HG02973 (cell line): ENCODE results near the gene ASPRV1.
A peak's percentile ranks its signal among the peaks of the same experiment; 100 is the strongest.

Source experiments
- ATAC-seq: cut with Tn5 transposase; IDR thresholded peaks from one replicate; pipeline ENCODE4 v1.9.1; 2021; ENCODE audit warnings: moderate library complexity; ENCODE audit not compliant: unreplicated experiment

Gene ASPRV1

GRCh38 chr2:69943000-69943842 is 18.2 kb downstream of the ASPRV1 start:
- no peak for ATAC-seq

GRCh38 chr2:69940691-69941090 is 20.7 kb downstream of the ASPRV1 start:
- ATAC-seq, result no peak

GRCh38 chr2:69939722-69940121 is 21.7 kb downstream of the ASPRV1 start:
- ATAC-seq, result no peak

GRCh38 chr2:69937968-69938367 is 23.5 kb downstream of the ASPRV1 start:
- no peak for ATAC-seq

- ATAC-seq, result no peak
Observed at GRCh38 chr2:69936906-69937305, 24.5 kb downstream of the ASPRV1 start.

- no peak for ATAC-seq
Observed at GRCh38 chr2:69935011-69935410, 26.4 kb downstream of the ASPRV1 start.

- no peak for ATAC-seq
Observed at GRCh38 chr2:69934614-69934908, 26.9 kb downstream of the ASPRV1 start.

- no peak for ATAC-seq
Observed at GRCh38 chr2:69933839-69934613, 27.4 kb downstream of the ASPRV1 start.

- ATAC-seq, result no peak
Observed at GRCh38 chr2:69933254-69933828, 28.1 kb downstream of the ASPRV1 start.

- ATAC-seq, result no peak
Observed at GRCh38 chr2:69932596-69932922, 28.9 kb downstream of the ASPRV1 start.

GRCh38 chr2:69931832-69932595 is 29.4 kb downstream of the ASPRV1 start:
- ATAC-seq, result no peak

- ATAC-seq, result no peak
Observed at GRCh38 chr2:69926849-69927515, 34.4 kb downstream of the ASPRV1 start.

- no peak for ATAC-seq
Observed at GRCh38 chr2:69923116-69923515, 38.3 kb downstream of the ASPRV1 start.

- no peak for ATAC-seq
Observed at GRCh38 chr2:69918401-69918800, 43.0 kb downstream of the ASPRV1 start.

GRCh38 chr2:69917852-69918251 is 43.6 kb downstream of the ASPRV1 start:
- no peak for ATAC-seq

- no peak for ATAC-seq
Observed at GRCh38 chr2:69916106-69916505, 45.3 kb downstream of the ASPRV1 start.

- no peak for ATAC-seq
Observed at GRCh38 chr2:69914950-69915945, 46.2 kb downstream of the ASPRV1 start, which contains the start of gene MXD1. TSS of gene MXD1 (plus strand) at chr2:69915109. CDS start at chr2:69915331, 222 bp downstream.

- peak; percentile 86 for ATAC-seq
Observed at GRCh38 chr2:69914164-69914949, 47.1 kb downstream of the ASPRV1 start.
